Activated CD4-positive, alpha-beta T cell treated with anti-CD3 and anti-CD28 coated beads, Interleukin-2, amount 50 U/mL, for 1 hour (primary cell): ENCODE data around the gene COQ8B.

ENCODE experiments used
- DNase-seq: peaks from one replicate; pipeline ENCODE4 v3.0.0-alpha.2; 2020

The COQ8B gene

GRCh38 chr19:40690050-40690692, 26.5 kb downstream of the COQ8B start, which contains the start of gene NUMBL:
Gene NUMBL, minus strand, starts transcription at chr19:40690651. Its CDS starts 168 bp downstream, at chr19:40690483.
- DNase-seq, result no peak

- no peak for DNase-seq
Measured at GRCh38 chr19:40689339-40690049, 27.2 kb downstream of the COQ8B start.

- DNase-seq, result no peak
Measured at GRCh38 chr19:40688987-40689338, 27.7 kb downstream of the COQ8B start.

GRCh38 chr19:40688309-40688708, 28.4 kb downstream of the COQ8B start:
- no peak for DNase-seq

- DNase-seq, result no peak
Measured at GRCh38 chr19:40687525-40688016, 29.1 kb downstream of the COQ8B start.

GRCh38 chr19:40686882-40687524, 29.7 kb downstream of the COQ8B start:
- DNase-seq, result no peak

GRCh38 chr19:40685563-40685962, 31.1 kb downstream of the COQ8B start:
- no peak for DNase-seq

GRCh38 chr19:40685016-40685526, 31.6 kb downstream of the COQ8B start:
- DNase-seq, result no peak

GRCh38 chr19:40684280-40684679, 32.4 kb downstream of the COQ8B start:
- no peak for DNase-seq

- no peak for DNase-seq
Measured at GRCh38 chr19:40683437-40683836, 33.2 kb downstream of the COQ8B start.

- DNase-seq, result no peak
Measured at GRCh38 chr19:40682431-40682964, 34.2 kb downstream of the COQ8B start.

- no peak for DNase-seq
Measured at GRCh38 chr19:40681039-40681438, 35.6 kb downstream of the COQ8B start.

GRCh38 chr19:40677156-40677555, 39.5 kb downstream of the COQ8B start:
- no peak for DNase-seq

- no peak for DNase-seq
Measured at GRCh38 chr19:40674291-40674690, 42.4 kb downstream of the COQ8B start.

GRCh38 chr19:40673397-40673796, 43.3 kb downstream of the COQ8B start:
- DNase-seq, result no peak

GRCh38 chr19:40672573-40673299, 44.0 kb downstream of the COQ8B start:
- no peak for DNase-seq

GRCh38 chr19:40672038-40672437, 44.6 kb downstream of the COQ8B start:
- no peak for DNase-seq

GRCh38 chr19:40671404-40671803, 45.3 kb downstream of the COQ8B start:
- DNase-seq, result no peak

- no peak for DNase-seq
Measured at GRCh38 chr19:40668991-40669614, 47.6 kb downstream of the COQ8B start.

- DNase-seq, result no peak
Measured at GRCh38 chr19:40667602-40668001, 49.1 kb downstream of the COQ8B start.

GRCh38 chr19:40666803-40667438, 49.8 kb downstream of the COQ8B start:
- DNase-seq, result no peak
